ENCODE measurements around the gene MMD2.
A peak's percentile ranks its signal among the peaks of the same experiment; 100 is the strongest.

The MMD2 gene

GRCh38 chr7:4883372-4884144 lies 75.4 kb downstream of the MMD2 start, which contains the start of gene RADIL:
TSS of gene RADIL (minus strand) at chr7:4883716. CDS start at chr7:4878139, 5,577 bp downstream.
- Histone ChIP-seq H3K9ac (ENCODE audit: insufficient read length, low read depth) (peak within 1 kb of the TSS; percentile 85), H3K9me3 (ENCODE audit: insufficient read depth, low read length) (no peaks in the 10 kb centered on the region), H3K27me3 (ENCODE audit: insufficient read depth, insufficient read length) (no peaks in the 10 kb centered on the region), H3K36me3 (ENCODE audit: insufficient read depth, insufficient read length, low read length) (peaks cover 8% of the 10 kb centered on the region), H3K4me3 (ENCODE audit: insufficient read length, low read depth) (peak within 1 kb of the TSS; percentile 80), H3K4me1 (ENCODE audit: insufficient read depth, insufficient read length) (peaks cover 6% of the 10 kb centered on the region)
- DNase-seq (ENCODE audit: low read depth, low spot score) = peak; percentile 95
- TF ChIP-seq ZNF274 (IDR thresholded peaks at IDR 0.05; ENCODE audit: low read depth, low read length) = no peak
- TF ChIP-seq SUZ12 (IDR thresholded peaks at IDR 0.05; ENCODE audit: extremely low read depth, insufficient read depth, insufficient read length) = no peak
- no peak for TF ChIP-seq YY1 (IDR thresholded peaks at IDR 0.05; ENCODE audit: insufficient read depth, insufficient read length)

GRCh38 chr7:4883033-4883371 lies 76.0 kb downstream of the MMD2 start:
- peaks cover 6% of the 10 kb centered on the region for H3K4me1 ChIP-seq (ENCODE audit: insufficient read depth, insufficient read length)
- H3K36me3 ChIP-seq (ENCODE audit: insufficient read depth, insufficient read length, low read length) = peaks cover 10% of the 10 kb centered on the region
- TF ChIP-seq SUZ12 (IDR thresholded peaks at IDR 0.05; ENCODE audit: extremely low read depth, insufficient read depth, insufficient read length) (no peak), YY1 (IDR thresholded peaks at IDR 0.05; ENCODE audit: insufficient read depth, insufficient read length) (no peak), ZNF274 (IDR thresholded peaks at IDR 0.05; ENCODE audit: low read depth, low read length) (no peak)
- DNase-seq (ENCODE audit: low read depth, low spot score) = no peak
- H3K27me3 ChIP-seq (ENCODE audit: insufficient read depth, insufficient read length) = no peaks in the 10 kb centered on the region
- H3K4me3 ChIP-seq (ENCODE audit: insufficient read length, low read depth) = peak overlapping the region; percentile 80
- H3K9me3 ChIP-seq (ENCODE audit: insufficient read depth, low read length) = no peaks in the 10 kb centered on the region
- H3K9ac ChIP-seq (ENCODE audit: insufficient read length, low read depth) = peak overlapping the region; percentile 85

- Histone ChIP-seq H3K36me3 (ENCODE audit: insufficient read depth, insufficient read length, low read length) (peaks cover 14% of the 10 kb centered on the region), H3K4me1 (ENCODE audit: insufficient read depth, insufficient read length) (peaks cover 6% of the 10 kb centered on the region), H3K9ac (ENCODE audit: insufficient read length, low read depth) (peak overlapping the region; percentile 85), H3K4me3 (ENCODE audit: insufficient read length, low read depth) (peak overlapping the region; percentile 80), H3K9me3 (ENCODE audit: insufficient read depth, low read length) (no peaks in the 10 kb centered on the region), H3K27me3 (ENCODE audit: insufficient read depth, insufficient read length) (no peaks in the 10 kb centered on the region)
- peak; percentile 66 for DNase-seq (ENCODE audit: low read depth, low spot score)
- TF ChIP-seq YY1 (IDR thresholded peaks at IDR 0.05; ENCODE audit: insufficient read depth, insufficient read length) (no peak), SUZ12 (IDR thresholded peaks at IDR 0.05; ENCODE audit: extremely low read depth, insufficient read depth, insufficient read length) (no peak), ZNF274 (IDR thresholded peaks at IDR 0.05; ENCODE audit: low read depth, low read length) (no peak)
Measured at GRCh38 chr7:4882169-4883032, 76.6 kb downstream of the MMD2 start.

GRCh38 chr7:4880218-4880617 lies 78.8 kb downstream of the MMD2 start:
- Histone ChIP-seq H3K27me3 (ENCODE audit: insufficient read depth, insufficient read length) (no peaks in the 10 kb centered on the region), H3K4me3 (ENCODE audit: insufficient read length, low read depth) (no peak overlapping the region), H3K4me1 (ENCODE audit: insufficient read depth, insufficient read length) (peaks cover 6% of the 10 kb centered on the region), H3K9me3 (ENCODE audit: insufficient read depth, low read length) (no peaks in the 10 kb centered on the region), H3K9ac (ENCODE audit: insufficient read length, low read depth) (peak overlapping the region; percentile 57), H3K36me3 (ENCODE audit: insufficient read depth, insufficient read length, low read length) (peaks cover 27% of the 10 kb centered on the region)
- no peak for DNase-seq (ENCODE audit: low read depth, low spot score)
- TF ChIP-seq ZNF274 (IDR thresholded peaks at IDR 0.05; ENCODE audit: low read depth, low read length) (no peak), YY1 (IDR thresholded peaks at IDR 0.05; ENCODE audit: insufficient read depth, insufficient read length) (no peak), SUZ12 (IDR thresholded peaks at IDR 0.05; ENCODE audit: extremely low read depth, insufficient read depth, insufficient read length) (no peak)

GRCh38 chr7:4879396-4880081 lies 79.4 kb downstream of the MMD2 start:
- no peaks in the 10 kb centered on the region for H3K9me3 ChIP-seq (ENCODE audit: insufficient read depth, low read length)
- TF ChIP-seq SUZ12 (IDR thresholded peaks at IDR 0.05; ENCODE audit: extremely low read depth, insufficient read depth, insufficient read length) (no peak), YY1 (IDR thresholded peaks at IDR 0.05; ENCODE audit: insufficient read depth, insufficient read length) (no peak), ZNF274 (IDR thresholded peaks at IDR 0.05; ENCODE audit: low read depth, low read length) (no peak)
- peaks cover 27% of the 10 kb centered on the region for H3K36me3 ChIP-seq (ENCODE audit: insufficient read depth, insufficient read length, low read length)
- peaks cover 6% of the 10 kb centered on the region for H3K4me1 ChIP-seq (ENCODE audit: insufficient read depth, insufficient read length)
- H3K9ac ChIP-seq (ENCODE audit: insufficient read length, low read depth) = peak overlapping the region; percentile 57
- no peaks in the 10 kb centered on the region for H3K27me3 ChIP-seq (ENCODE audit: insufficient read depth, insufficient read length)
- no peak for DNase-seq (ENCODE audit: low read depth, low spot score)
- H3K4me3 ChIP-seq (ENCODE audit: insufficient read length, low read depth) = no peak overlapping the region

GRCh38 chr7:4878336-4879335 lies 80.4 kb downstream of the MMD2 start:
- no peak for TF ChIP-seq SUZ12 (IDR thresholded peaks at IDR 0.05; ENCODE audit: extremely low read depth, insufficient read depth, insufficient read length)
- no peak for DNase-seq (ENCODE audit: low read depth, low spot score)
- peaks cover 6% of the 10 kb centered on the region for H3K4me1 ChIP-seq (ENCODE audit: insufficient read depth, insufficient read length)
- H3K27me3 ChIP-seq (ENCODE audit: insufficient read depth, insufficient read length) = no peaks in the 10 kb centered on the region
- no peaks in the 10 kb centered on the region for H3K9me3 ChIP-seq (ENCODE audit: insufficient read depth, low read length)
- H3K36me3 ChIP-seq (ENCODE audit: insufficient read depth, insufficient read length, low read length) = peaks cover 32% of the 10 kb centered on the region
- no peak overlapping the region for H3K4me3 ChIP-seq (ENCODE audit: insufficient read length, low read depth)
- no peak overlapping the region for H3K9ac ChIP-seq (ENCODE audit: insufficient read length, low read depth)

Data from NT2/D1 (cell line).